Measurements from ENCODE around the gene USP21. TPM values are rescaled to one million over a fixed set of nuclear protein-coding genes. Genes with fewer than 3 reads are reported as not detected.

The USP21 gene, protein sequence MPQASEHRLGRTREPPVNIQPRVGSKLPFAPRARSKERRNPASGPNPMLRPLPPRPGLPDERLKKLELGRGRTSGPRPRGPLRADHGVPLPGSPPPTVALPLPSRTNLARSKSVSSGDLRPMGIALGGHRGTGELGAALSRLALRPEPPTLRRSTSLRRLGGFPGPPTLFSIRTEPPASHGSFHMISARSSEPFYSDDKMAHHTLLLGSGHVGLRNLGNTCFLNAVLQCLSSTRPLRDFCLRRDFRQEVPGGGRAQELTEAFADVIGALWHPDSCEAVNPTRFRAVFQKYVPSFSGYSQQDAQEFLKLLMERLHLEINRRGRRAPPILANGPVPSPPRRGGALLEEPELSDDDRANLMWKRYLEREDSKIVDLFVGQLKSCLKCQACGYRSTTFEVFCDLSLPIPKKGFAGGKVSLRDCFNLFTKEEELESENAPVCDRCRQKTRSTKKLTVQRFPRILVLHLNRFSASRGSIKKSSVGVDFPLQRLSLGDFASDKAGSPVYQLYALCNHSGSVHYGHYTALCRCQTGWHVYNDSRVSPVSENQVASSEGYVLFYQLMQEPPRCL
- 5.7 and 7.1 TPM in 2 replicates for total RNA-seq

DNA sequence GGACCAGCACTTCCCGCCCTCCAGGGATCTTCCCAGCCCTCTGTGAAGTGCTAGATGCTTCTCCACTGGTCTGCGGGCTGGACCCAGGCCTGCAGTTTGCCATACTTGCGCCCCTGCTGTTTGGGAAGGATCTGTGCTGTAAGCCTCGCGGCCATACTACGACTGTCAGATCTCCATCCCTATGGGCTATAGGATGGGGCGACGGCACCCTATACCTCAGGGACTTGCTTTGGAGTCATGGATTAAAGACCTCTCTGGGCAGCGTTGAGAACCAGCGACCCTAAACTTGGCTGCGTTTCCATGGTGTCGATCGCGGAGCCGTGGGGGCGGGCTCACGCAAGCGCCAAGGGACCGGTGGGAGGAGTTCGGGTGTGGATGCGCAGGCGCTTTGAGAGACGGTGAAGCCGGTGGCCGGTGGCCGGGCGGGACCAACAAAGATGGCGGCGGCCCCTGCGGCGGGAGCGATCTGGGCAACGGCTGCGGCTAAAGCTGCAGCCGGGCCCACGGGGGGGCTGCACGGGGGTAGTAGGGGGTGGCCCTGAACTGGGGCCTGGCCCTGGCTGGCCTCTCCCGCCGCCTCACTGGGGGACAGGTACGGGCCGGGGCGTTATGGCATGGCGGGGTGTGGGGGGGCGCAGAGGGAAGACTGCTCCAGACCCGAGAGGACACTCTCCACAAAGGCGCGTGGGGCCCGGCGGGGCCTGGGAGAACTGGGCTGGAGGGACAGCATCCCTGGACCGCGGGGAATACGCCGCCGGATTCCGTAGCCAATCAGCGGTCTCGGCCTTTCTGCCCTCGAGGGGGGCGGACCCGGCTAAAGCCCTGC is at the start of gene USP21:
TSS of gene USP21 (plus strand) at position 414 of the 826 bp plus-strand sequence. CDS start 1,141 bp downstream, outside the sequence.

DNA sequence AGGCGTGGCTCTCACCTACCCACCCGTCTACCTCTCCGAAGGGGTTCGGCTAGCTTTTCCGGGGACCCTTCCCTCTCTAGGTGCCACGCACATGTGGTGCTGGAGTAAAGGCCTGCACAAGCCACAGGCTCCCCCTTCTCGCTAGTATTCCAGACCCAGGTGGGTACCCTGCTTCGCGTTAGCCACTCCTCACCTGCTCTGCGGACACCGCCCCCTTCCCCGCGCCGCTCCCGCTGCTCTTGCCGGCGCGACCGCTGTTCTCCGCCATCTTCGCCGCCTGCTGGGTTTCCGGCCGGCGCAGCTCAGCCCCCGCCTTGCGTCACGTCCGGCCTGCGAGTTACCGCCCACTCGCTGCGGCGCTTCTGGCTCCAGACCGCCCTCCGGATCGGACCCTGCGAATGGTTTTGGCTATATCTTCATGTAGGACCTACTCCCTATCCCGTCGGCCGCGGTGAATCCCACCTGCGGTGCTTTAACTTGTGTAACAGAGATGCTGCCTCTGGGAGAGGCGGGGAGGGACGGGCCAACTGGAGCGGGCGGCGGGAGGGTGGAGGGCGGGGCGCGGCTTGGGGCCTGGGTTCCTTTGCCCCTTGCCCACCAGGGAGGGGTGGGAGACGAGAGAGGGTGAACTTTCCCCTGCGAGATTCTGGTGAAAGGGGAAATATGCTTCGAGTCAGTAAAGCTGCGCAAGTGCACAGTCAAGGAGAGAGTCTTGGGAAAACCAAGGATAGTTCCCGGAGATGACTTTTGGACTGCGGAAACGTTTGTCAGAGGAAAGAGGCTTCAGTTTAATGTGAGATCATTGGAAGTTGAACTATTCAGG is 41.3 kb upstream of the USP21 start, which contains the start of the genes NIT1 and PFDN2:
TSS of gene NIT1 (plus strand) at position 347 of the 823 bp plus-strand sequence. CDS start at position 419, 72 bp downstream.
TSS of gene PFDN2 (minus strand) at position 279 of the 823 bp plus-strand sequence. CDS start at position 268, 11 bp downstream.

DNA sequence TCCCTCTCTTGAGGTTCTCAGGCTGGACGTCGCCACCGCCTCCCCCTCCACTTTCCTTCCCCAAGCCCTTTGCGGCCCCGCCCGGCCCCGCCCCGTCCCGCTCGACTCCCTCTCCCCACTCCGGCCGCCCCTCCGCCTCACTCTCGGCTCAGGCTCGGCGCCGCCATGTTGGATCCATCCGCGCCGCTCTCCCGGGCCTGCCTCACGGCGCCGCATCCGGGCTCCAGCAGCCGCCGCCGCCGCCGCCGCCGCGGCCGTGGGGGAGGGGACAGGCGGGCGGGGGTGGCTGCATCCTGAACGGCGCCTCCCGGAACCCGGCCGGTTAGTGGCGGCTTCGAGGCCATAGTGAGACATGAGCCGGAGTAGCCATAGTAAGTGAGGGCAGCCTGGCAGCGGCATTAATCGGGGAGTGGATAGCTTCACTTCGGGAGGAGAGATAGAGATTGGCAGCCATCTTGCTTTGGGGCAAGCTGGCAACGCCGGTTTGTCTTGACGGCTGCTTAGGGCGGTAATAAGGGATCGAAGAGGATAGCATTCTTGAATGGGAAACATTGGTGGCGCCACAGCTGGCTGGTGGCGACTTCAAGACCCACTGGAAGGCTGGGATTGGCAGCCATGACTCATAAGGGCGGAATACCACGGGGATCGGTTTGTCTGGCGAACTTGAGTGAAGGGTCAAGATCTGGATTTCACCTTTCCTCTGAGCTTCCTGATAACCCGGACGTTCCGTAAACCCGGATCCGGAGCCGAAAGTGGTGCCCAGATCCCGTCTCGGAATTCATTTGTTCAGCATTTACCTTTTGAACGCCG is 26.7 kb upstream of the USP21 start, which contains the start of gene DEDD:
TSS of gene DEDD (minus strand) at position 258 of the 810 bp plus-strand sequence. CDS start 8,205 bp downstream, outside the sequence.

DNA sequence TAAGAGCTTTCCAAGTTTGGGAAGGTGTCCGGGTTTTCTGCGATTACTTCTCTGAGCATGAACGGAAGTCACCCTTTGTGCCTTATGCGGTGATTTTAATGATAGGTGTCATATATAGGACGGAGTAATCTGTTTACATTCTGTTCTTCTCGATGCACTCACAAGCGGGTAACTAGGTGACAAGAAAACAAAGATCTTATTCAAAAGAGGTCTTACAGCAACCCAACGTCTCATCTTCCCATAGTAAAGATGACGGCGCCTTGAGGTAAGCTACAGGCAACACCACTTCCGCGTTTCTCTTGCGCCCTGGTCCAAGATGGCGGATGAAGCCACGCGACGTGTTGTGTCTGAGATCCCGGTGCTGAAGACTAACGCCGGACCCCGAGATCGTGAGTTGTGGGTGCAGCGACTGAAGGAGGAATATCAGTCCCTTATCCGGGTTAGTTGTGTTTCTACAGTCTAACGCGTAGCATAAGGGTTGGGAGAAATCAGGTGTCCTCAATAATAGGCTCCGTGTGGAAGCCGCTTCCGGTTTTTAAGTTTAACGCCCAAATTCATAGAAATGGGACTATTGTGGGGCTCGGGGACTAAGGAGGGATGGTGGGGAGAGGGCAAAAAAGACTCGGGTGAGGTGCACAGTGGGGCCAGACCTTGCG is 5.5 kb upstream of the USP21 start, which contains the start of gene UFC1:
TSS of gene UFC1 (plus strand) at position 297 of the 656 bp plus-strand sequence. CDS start at position 317, 20 bp downstream.

DNA sequence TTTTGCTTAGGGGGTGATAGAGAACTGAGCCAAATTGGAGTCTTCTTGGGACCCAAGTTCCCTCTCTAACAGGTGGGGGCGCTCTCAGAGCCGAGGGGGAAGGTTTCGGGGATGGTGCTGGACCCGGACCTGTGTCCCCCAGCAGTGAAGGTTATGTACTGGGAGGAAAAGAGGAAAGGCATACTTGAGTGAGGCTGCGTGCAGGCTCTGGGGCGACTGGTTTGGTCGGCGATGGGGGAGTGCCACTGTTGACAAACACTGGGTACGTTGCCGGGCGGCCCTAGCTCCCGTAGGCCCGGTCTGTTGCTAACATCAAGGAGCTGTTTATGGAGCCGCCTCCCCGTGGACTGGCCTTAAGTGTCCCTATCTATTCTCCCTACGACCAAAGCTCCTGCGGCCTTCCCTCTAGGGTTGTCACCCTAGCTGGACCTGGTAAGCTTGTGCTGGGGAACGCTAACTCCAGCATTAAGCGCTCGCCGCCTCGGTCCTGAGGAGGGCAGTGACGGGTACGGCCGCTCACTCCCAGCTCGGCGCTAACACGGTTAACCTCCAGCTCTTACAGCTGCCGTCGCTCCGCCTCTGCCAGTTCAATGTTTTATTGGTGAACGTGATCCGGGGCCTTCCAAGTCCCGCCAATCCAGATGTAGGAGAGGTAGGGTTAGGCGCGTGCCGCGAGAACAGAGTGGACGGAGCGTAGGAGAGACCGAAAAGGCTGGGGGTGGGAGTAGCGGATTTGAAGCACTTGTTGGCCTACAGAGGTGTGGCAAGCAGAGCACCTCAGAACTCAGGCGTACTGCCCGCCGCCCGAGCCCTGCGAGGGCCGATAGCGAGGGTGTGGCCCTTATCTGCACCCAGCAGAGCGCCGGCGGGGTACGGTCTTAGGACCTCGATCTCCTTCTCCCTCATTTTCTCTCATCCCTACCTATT is 6.7 kb downstream of the USP21 start, which contains the start of gene PPOX:
TSS of gene PPOX (plus strand) at position 685 of the 927 bp plus-strand sequence. CDS start 422 bp downstream, outside the sequence.

DNA sequence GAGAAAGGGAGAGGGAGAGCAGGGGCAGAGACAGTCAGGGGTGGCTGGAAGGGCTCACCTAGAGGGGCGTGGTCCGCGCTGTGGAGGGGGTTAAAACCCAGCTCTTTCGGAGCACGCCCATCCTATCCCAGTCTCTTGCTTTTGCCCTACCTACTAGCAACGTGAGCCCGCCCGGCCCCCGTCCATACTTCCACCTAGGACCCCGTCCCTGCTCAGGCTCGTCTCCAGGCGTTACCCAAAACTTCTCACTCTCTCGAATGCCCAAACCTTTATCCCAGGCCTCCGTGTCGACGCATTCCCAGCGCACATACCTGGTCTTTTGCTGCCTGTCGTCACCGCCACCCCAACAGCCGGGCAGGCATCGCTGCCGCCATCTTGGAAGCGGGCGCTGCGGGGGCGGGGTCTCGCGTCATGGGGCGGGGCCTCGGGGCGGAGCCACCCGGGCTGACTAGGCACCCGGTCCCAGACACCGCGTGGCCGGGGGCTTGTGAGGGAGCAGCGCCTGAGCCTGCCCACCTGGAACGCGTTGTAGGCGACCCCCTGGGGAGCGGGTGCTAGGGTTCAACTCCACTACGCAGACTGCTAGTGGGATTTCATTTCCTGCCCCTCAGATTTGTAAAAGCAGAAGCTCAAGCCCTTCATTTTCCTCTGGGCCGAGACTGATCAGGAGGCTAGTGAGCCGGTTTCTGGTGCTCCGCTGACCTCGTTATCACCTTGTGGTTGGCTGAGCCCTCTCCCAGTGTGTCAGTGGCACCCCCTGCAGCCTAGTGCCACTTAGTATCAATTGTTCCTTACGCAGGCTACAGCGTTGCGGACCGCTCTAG is 18.0 kb downstream of the USP21 start, which contains the start of gene B4GALT3:
TSS of gene B4GALT3 (minus strand) at position 396 of the 824 bp plus-strand sequence. CDS start 1,447 bp downstream, outside the sequence.

DNA sequence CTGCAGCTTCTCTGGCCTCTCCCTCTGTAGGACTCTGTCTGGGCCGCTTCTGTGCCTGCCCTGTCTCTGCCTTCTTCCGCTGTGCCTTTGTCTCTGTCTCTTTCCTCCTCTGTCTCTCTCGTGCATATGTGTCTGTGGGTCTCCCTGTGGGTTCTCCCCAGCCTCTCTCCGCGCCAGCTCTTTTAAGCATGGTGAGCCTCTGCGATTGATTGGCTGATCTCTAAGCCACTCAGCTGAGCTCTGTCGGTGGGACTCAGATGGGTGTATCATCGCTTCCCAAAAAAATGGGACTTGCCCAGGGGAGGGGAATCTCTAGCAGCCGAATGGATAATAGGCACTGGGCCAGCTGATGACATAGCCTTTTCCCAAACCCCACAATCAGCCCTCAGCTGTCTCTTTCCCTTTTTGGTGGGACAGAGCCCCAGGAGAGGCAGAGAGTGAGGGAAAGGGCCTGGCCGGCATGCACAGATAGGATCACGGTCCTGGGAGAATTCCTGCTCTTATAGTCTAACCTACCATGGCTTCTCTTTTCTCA is 39.7 kb downstream of the USP21 start, which contains the start of gene ADAMTS4:
TSS of gene ADAMTS4 (minus strand) at position 158 of the 535 bp plus-strand sequence. CDS start 427 bp downstream, outside the sequence.

DNA sequence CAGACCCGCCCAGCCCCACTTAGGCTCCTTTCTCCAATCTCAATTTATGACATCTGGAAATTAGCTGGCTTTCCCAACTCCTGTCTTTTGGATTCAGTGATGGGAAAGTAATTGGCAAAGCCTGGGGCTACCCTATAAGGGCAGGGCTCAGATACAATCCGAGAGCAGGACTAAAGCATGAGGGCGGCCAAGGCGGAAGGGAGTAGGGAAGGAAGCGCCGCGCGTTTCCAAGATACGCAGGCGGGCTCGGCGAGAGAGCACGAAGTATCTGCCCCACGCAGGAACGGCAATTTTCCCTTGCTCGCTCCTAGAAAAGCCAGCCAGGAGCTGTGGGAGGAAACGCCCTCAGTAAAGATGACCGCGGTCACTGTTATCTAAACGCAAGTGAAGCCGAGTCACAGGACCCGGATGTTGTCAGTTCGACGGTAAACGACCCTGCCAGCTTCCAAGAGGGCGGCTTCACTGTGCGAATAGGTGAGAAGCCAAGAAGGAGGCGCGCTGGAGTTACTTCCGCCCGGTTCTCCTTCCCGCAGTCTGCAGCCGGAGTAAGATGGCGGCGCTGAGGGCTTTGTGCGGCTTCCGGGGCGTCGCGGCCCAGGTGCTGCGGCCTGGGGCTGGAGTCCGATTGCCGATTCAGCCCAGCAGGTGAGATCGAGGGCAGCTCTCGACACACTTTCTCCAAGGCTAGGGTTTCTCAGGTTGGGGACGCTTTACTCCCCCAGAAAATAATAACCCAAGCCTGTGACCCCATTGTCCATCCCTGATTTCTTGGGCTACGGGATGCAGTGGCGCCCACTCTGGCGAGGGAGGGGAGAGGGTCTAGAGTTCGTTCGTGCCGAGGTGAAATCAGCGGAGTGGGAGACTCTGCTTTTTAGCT is 42.8 kb downstream of the USP21 start, which contains the start of gene NDUFS2:
TSS of gene NDUFS2 (plus strand) at position 532 of the 877 bp plus-strand sequence. CDS start at position 551, 19 bp downstream.

DNA sequence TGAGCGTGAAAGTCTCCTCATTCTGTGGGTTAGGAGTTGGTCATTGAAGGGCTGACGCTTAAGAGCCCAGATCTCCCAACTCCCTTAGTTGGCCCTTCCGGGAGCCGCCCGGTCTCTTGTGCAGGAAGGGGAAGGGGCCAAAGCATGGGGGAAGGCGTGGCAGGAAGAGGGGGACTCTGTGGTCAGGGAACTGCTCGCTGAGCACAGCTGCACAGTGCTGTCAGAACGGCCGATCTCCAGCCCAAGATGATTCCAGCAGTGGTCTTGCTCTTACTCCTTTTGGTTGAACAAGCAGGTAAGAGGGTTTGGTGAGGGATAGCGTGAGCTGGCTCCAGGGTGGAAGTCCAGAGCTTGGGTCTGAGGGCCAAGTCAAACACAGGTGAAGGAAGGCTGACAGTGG is 55.8 kb downstream of the USP21 start, which contains the start of gene FCER1G:
TSS of gene FCER1G (plus strand) at position 220 of the 400 bp plus-strand sequence. CDS start at position 247, 27 bp downstream.

Other genes with a start within 250 kb of the USP21 start
- gene ITLN2, start 204.7 kb upstream of the USP21 start, total RNA-seq = not detected in 2 replicates
- gene F11R, start 138.3 kb upstream of the USP21 start, total RNA-seq = 67.0 and 77.2 TPM in 2 replicates
- gene TSTD1, start 120.5 kb upstream of the USP21 start, total RNA-seq = 1.5 TPM in 1 of 2 replicates, not detected in the other
- gene USF1, start 113.5 kb upstream of the USP21 start, total RNA-seq = 59.0 and 59.1 TPM in 2 replicates
- gene ARHGAP30, start 89.6 kb upstream of the USP21 start, total RNA-seq = 0.13 and 0.20 TPM in 2 replicates
- 0.47 and 0.54 TPM in 2 replicates for gene NECTIN4, start 69.9 kb upstream of the USP21 start, total RNA-seq
- gene KLHDC9, start 61.1 kb upstream of the USP21 start, total RNA-seq = 1.1 and 2.6 TPM in 2 replicates
- gene PFDN2, start 41.5 kb upstream of the USP21 start, total RNA-seq = 63.7 and 71.8 TPM in 2 replicates
- gene NIT1, start 41.4 kb upstream of the USP21 start, total RNA-seq = 20.9 and 27.4 TPM in 2 replicates
- gene DEDD, start 26.8 kb upstream of the USP21 start, total RNA-seq = 19.4 and 31.8 TPM in 2 replicates
- 72.6 and 84.7 TPM in 2 replicates for gene UFC1, start 5.5 kb upstream of the USP21 start, total RNA-seq
- 10.7 and 12.0 TPM in 2 replicates for gene PPOX, start 6.9 kb downstream of the USP21 start, total RNA-seq
- gene B4GALT3, start 18.0 kb downstream of the USP21 start, total RNA-seq = 30.5 and 39.7 TPM in 2 replicates
- 26.7 and 28.6 TPM in 2 replicates for gene ADAMTS4, start 39.6 kb downstream of the USP21 start, total RNA-seq
- gene NDUFS2, start 42.9 kb downstream of the USP21 start, total RNA-seq = 102 and 119 TPM in 2 replicates
- not detected in 2 replicates for gene FCER1G, start 55.8 kb downstream of the USP21 start, total RNA-seq
- gene APOA2, start 64.1 kb downstream of the USP21 start, total RNA-seq = not detected in 2 replicates
- gene TOMM40L, start 66.6 kb downstream of the USP21 start, total RNA-seq = 21.1 and 22.1 TPM in 2 replicates
- gene NR1I3, start 78.7 kb downstream of the USP21 start, total RNA-seq = not detected in 2 replicates
- not detected in 2 replicates for gene PCP4L1, start 99.2 kb downstream of the USP21 start, total RNA-seq
- 1.8 and 2.1 TPM in 2 replicates for gene MPZ, start 150.5 kb downstream of the USP21 start, total RNA-seq
- 40.2 and 58.0 TPM in 2 replicates for gene SDHC, start 154.9 kb downstream of the USP21 start, total RNA-seq
- not detected in 2 replicates for gene CFAP126, start 208.4 kb downstream of the USP21 start, total RNA-seq

Measured in mammary microvascular endothelial cell (primary cell).